ENCODE results near the gene FGF10. TPM values are rescaled to one million over a fixed set of nuclear protein-coding genes. Genes with fewer than 3 reads are reported as not detected.

The FGF10 gene
- polyA plus RNA-seq, 2 donors, result 0.37 to 0.56 TPM

- WGBS, 2 donors, result 21 to 26% methylated on average over 1 of the region's 1 CpG
- Histone ChIP-seq H3K9me3 (ENCODE audit: control insufficient read depth in 2 of 2, insufficient read depth in 1 of 2, low read depth in 1 of 2, low read length in 1 of 2) (no peaks in the 10 kb centered on the region), H3K27ac (ENCODE audit: low read depth in 2 of 2, low read length in 1 of 2) (no peak overlapping the region), H3K4me3 (ENCODE audit: low read depth in 1 of 2, low read length in 2 of 2) (no peak overlapping the region), H3K27me3 (ENCODE audit: control insufficient read depth in 1 of 2, insufficient read depth in 2 of 2, low read length in 2 of 2) (no peaks in the 10 kb centered on the region), H3K4me1 (ENCODE audit: control insufficient read depth in 2 of 2, insufficient read depth in 2 of 2, low read length in 1 of 2) (no peaks in the 10 kb centered on the region), H3K36me3 (ENCODE audit: control insufficient read depth in 2 of 2, insufficient read depth in 2 of 2, low read length in 1 of 2) (no peaks in the 10 kb centered on the region)
These were observed 113.9 kb downstream of the FGF10 start for GRCh38 chr5:44275329-44275728.

GRCh38 chr5:44267909-44268308 is 121.3 kb downstream of the FGF10 start:
- Histone ChIP-seq H3K4me1 (ENCODE audit: control insufficient read depth in 2 of 2, insufficient read depth in 2 of 2, low read length in 1 of 2) (no peaks in the 10 kb centered on the region), H3K36me3 (ENCODE audit: control insufficient read depth in 2 of 2, insufficient read depth in 2 of 2, low read length in 1 of 2) (no peaks in the 10 kb centered on the region), H3K27me3 (ENCODE audit: control insufficient read depth in 1 of 2, insufficient read depth in 2 of 2, low read length in 2 of 2) (no peaks in the 10 kb centered on the region), H3K4me3 (ENCODE audit: low read depth in 1 of 2, low read length in 2 of 2) (no peak overlapping the region), H3K27ac (ENCODE audit: low read depth in 2 of 2, low read length in 1 of 2) (no peak overlapping the region), H3K9me3 (ENCODE audit: control insufficient read depth in 2 of 2, insufficient read depth in 1 of 2, low read depth in 1 of 2, low read length in 1 of 2) (no peaks in the 10 kb centered on the region)

DNA sequence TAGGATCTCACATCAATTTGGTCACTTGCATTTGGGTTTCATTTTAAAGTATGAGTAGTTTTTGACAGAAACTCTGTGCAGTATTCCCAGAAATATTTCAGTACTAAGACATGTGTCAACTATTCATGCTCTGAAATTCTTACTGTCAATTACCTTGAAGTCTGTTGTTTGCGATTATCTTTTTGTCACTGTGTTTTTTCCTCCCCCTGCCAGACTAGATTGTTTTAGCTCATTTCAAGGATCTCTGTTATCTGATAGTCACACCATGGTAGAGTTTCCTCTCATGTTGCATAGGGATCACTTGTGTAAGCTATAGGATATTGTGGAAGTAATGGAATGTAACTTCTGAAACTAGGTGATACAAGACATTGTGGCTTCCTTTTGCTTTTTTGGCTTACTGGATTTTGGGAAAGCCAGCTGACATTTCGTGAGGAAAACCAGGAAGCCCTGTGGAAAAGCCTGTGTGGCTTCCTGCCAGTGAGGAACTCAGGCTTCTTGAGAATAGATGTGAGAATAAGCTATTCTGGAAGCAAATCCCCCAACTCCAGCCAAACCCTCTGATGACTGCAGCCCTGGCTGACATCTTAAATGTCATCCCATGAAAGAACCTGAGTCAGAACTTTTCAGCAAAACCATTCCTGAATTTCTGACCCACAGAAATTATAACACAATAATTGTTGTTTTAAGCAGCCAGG is 122.2 kb downstream of the FGF10 start:
- Histone ChIP-seq H3K27me3 (ENCODE audit: control insufficient read depth in 1 of 2, insufficient read depth in 2 of 2, low read length in 2 of 2) (no peaks in the 10 kb centered on the region), H3K36me3 (ENCODE audit: control insufficient read depth in 2 of 2, insufficient read depth in 2 of 2, low read length in 1 of 2) (no peaks in the 10 kb centered on the region), H3K27ac (ENCODE audit: low read depth in 2 of 2, low read length in 1 of 2) (no peak overlapping the region), H3K4me1 (ENCODE audit: control insufficient read depth in 2 of 2, insufficient read depth in 2 of 2, low read length in 1 of 2) (no peaks in the 10 kb centered on the region), H3K4me3 (ENCODE audit: low read depth in 1 of 2, low read length in 2 of 2) (no peak overlapping the region), H3K9me3 (ENCODE audit: control insufficient read depth in 2 of 2, insufficient read depth in 1 of 2, low read depth in 1 of 2, low read length in 1 of 2) (no peaks in the 10 kb centered on the region)
- WGBS, 2 donors, result 47 to 51% methylated on average over 2 of the region's 2 CpGs

DNA sequence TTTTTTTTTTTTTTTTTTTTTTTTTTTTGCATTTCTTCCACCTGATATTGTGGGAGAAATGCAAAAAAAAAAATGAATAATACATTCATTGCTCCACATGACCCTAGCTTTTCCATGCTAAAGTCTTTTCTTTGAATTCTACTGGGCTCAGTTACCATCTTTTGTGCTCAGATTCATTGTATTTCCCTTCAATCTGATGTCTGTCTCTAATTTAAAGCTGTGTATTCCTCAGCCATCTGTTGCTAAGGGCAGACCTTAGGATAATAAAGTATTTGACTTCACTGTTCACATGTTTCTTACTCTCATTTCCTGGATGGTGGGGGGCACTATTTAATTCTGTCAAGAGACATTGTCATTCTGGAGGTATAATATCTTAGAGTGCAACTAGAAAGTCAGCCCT is 123.5 kb downstream of the FGF10 start:
- no peak overlapping the region for H3K4me3 ChIP-seq (ENCODE audit: low read depth in 1 of 2, low read length in 2 of 2)
- H3K4me1 ChIP-seq (ENCODE audit: control insufficient read depth in 2 of 2, insufficient read depth in 2 of 2, low read length in 1 of 2), result no peaks in the 10 kb centered on the region
- no peaks in the 10 kb centered on the region for H3K27me3 ChIP-seq (ENCODE audit: control insufficient read depth in 1 of 2, insufficient read depth in 2 of 2, low read length in 2 of 2)

DNA sequence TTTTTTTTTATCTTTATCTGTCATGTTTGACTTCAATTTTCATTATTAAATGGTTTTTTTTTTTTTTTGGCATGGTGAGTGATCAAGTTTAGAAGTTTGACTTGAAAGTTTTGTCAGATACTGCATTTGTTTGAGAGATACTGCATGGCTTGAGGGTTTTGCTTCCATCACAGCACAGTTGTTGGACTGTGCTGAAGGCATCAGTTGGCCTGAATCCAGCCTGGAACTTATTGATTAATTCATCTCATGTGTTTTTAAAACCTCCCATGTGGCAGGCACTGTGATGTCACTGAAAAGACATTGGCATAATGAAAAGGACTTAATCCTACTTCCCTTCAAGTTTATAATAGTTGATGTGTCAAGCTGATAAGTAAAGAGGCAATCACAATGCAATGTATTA is 128.4 kb downstream of the FGF10 start:
- Histone ChIP-seq H3K4me3 (ENCODE audit: low read depth in 1 of 2, low read length in 2 of 2) (no peak overlapping the region), H3K36me3 (ENCODE audit: control insufficient read depth in 2 of 2, insufficient read depth in 2 of 2, low read length in 1 of 2) (no peaks in the 10 kb centered on the region), H3K27me3 (ENCODE audit: control insufficient read depth in 1 of 2, insufficient read depth in 2 of 2, low read length in 2 of 2) (no peaks in the 10 kb centered on the region), H3K4me1 (ENCODE audit: control insufficient read depth in 2 of 2, insufficient read depth in 2 of 2, low read length in 1 of 2) (no peaks in the 10 kb centered on the region), H3K27ac (ENCODE audit: low read depth in 2 of 2, low read length in 1 of 2) (no peak overlapping the region), H3K9me3 (ENCODE audit: control insufficient read depth in 2 of 2, insufficient read depth in 1 of 2, low read depth in 1 of 2, low read length in 1 of 2) (no peaks in the 10 kb centered on the region)

More for the DNA sequence above, 123.5 kb downstream of the FGF10 start:
- H3K9me3 ChIP-seq (ENCODE audit: control insufficient read depth in 2 of 2, insufficient read depth in 1 of 2, low read depth in 1 of 2, low read length in 1 of 2), result no peaks in the 10 kb centered on the region
- no peaks in the 10 kb centered on the region for H3K36me3 ChIP-seq (ENCODE audit: control insufficient read depth in 2 of 2, insufficient read depth in 2 of 2, low read length in 1 of 2)
- no peak overlapping the region for H3K27ac ChIP-seq (ENCODE audit: low read depth in 2 of 2, low read length in 1 of 2)

- 67 to 78% methylated on average over 4 of the region's 4 CpGs for WGBS, 2 donors
- no peak overlapping the region for H3K27ac ChIP-seq (ENCODE audit: low read depth in 2 of 2, low read length in 1 of 2)
These were observed 131.4 kb downstream of the FGF10 start for GRCh38 chr5:44257653-44258365.

GRCh38 chr5:44257221-44257620 is 132.0 kb downstream of the FGF10 start:
- no peaks in the 10 kb centered on the region for H3K4me1 ChIP-seq (ENCODE audit: control insufficient read depth in 2 of 2, insufficient read depth in 2 of 2, low read length in 1 of 2)
- H3K27me3 ChIP-seq (ENCODE audit: control insufficient read depth in 1 of 2, insufficient read depth in 2 of 2, low read length in 2 of 2), result no peaks in the 10 kb centered on the region
- H3K27ac ChIP-seq (ENCODE audit: low read depth in 2 of 2, low read length in 1 of 2), result no peak overlapping the region
- peaks cover 0 to 3% of the 10 kb centered on the region in 2 donors for H3K9me3 ChIP-seq (ENCODE audit: control insufficient read depth in 2 of 2, insufficient read depth in 1 of 2, low read depth in 1 of 2, low read length in 1 of 2)
- no peaks in the 10 kb centered on the region for H3K36me3 ChIP-seq (ENCODE audit: control insufficient read depth in 2 of 2, insufficient read depth in 2 of 2, low read length in 1 of 2)
- WGBS, 2 donors, result 71 to 78% methylated on average over 3 of the region's 3 CpGs
- no peak overlapping the region for H3K4me3 ChIP-seq (ENCODE audit: low read depth in 1 of 2, low read length in 2 of 2)

More at GRCh38 chr5:44257653-44258365, 131.4 kb downstream of the FGF10 start:
- H3K36me3 ChIP-seq (ENCODE audit: control insufficient read depth in 2 of 2, insufficient read depth in 2 of 2, low read length in 1 of 2), result no peaks in the 10 kb centered on the region
- peaks cover 0 to 2% of the 10 kb centered on the region in 2 donors for H3K9me3 ChIP-seq (ENCODE audit: control insufficient read depth in 2 of 2, insufficient read depth in 1 of 2, low read depth in 1 of 2, low read length in 1 of 2)
- H3K27me3 ChIP-seq (ENCODE audit: control insufficient read depth in 1 of 2, insufficient read depth in 2 of 2, low read length in 2 of 2), result no peaks in the 10 kb centered on the region
- H3K4me3 ChIP-seq (ENCODE audit: low read depth in 1 of 2, low read length in 2 of 2), result no peak overlapping the region
- H3K4me1 ChIP-seq (ENCODE audit: control insufficient read depth in 2 of 2, insufficient read depth in 2 of 2, low read length in 1 of 2), result no peaks in the 10 kb centered on the region
